PFSK-1 (cell line): ENCODE measurements around the gene SRRM2.

Experiments used
- FOXP2 ChIP-seq: optimal IDR thresholded peaks from 2 replicates; pipeline ENCODE3; 2011; ENCODE audit warnings: borderline replicate concordance, control low read depth, inconsistent platforms; ENCODE audit not compliant: insufficient read depth; ENCODE audit errors: extremely low read length, extremely low read depth
- POLR2AphosphoS5 ChIP-seq: IDR thresholded peaks from 2 replicates; pipeline ENCODE4 v1.6.1; 2012; ENCODE audit warnings: low read depth, mild to moderate bottlenecking, control low read depth, low read length, moderate library complexity
- REST ChIP-seq, 2 experiments: IDR thresholded peaks; 2 replicates each; pipeline versions ENCODE4 v1.6.1 to v1.8.0; 2011 to 2012; ENCODE audit warnings: low read depth in 2 of 2, low read length in 2 of 2, control low read depth in 1 of 2, inconsistent platforms in 1 of 2, mild to moderate bottlenecking in 1 of 2, moderate library complexity in 1 of 2; ENCODE audit not compliant: insufficient read depth in 1 of 2
- SIN3A ChIP-seq: IDR thresholded peaks from 2 replicates; pipeline ENCODE4 v1.6.1; 2012; ENCODE audit warnings: mild to moderate bottlenecking, low read length, moderate library complexity, borderline replicate concordance; ENCODE audit not compliant: insufficient read depth
- TAF1 ChIP-seq: IDR thresholded peaks from 2 replicates; pipeline ENCODE4 v1.6.1; 2012; ENCODE audit warnings: low read length, control low read depth, borderline replicate concordance; ENCODE audit not compliant: insufficient read depth

The SRRM2 gene

GRCh38 chr16:2745116-2745890 lies 7.1 kb upstream of the SRRM2 start:
- TF ChIP-seq TAF1 (no peak), FOXP2 (no peak), POLR2AphosphoS5 (no peak), REST (IDR thresholded peaks at IDR 0.05; ENCODE audit: insufficient read depth in 1 of 2, low read depth in 2 of 2, low read length in 2 of 2) (no peak), SIN3A (no peak)

GRCh38 chr16:2745961-2746360 lies 6.5 kb upstream of the SRRM2 start:
- TF ChIP-seq POLR2AphosphoS5 (no peak), FOXP2 (no peak), SIN3A (no peak), REST (IDR thresholded peaks at IDR 0.05; ENCODE audit: insufficient read depth in 1 of 2, low read depth in 2 of 2, low read length in 2 of 2) (no peak), TAF1 (no peak)

GRCh38 chr16:2748757-2749455 lies 3.5 kb upstream of the SRRM2 start:
- TF ChIP-seq SIN3A (no peak), REST (IDR thresholded peaks at IDR 0.05; ENCODE audit: insufficient read depth in 1 of 2, low read depth in 2 of 2, low read length in 2 of 2) (no peak), FOXP2 (no peak), POLR2AphosphoS5 (no peak), TAF1 (no peak)

- TF ChIP-seq REST (IDR thresholded peaks at IDR 0.05; ENCODE audit: insufficient read depth in 1 of 2, low read depth in 2 of 2, low read length in 2 of 2) (no peak), TAF1 (no peak), POLR2AphosphoS5 (no peak), SIN3A (no peak), FOXP2 (no peak)
These were observed 3.0 kb upstream of the SRRM2 start for GRCh38 chr16:2749476-2749875.
